Keratinocyte (primary cell): ENCODE results near the gene PRSS53. TPM values are rescaled to one million over a fixed set of nuclear protein-coding genes. Genes with fewer than 3 reads are reported as not detected.
A peak's percentile ranks its signal among the peaks of the same experiment; 100 is the strongest.

Source experiments
- DNase-seq: peaks from one replicate; pipeline ENCODE4 v3.0.0-alpha.2; 2011; ENCODE audit warnings: low read depth, missing footprints, low spot score
- FAIRE-seq: peaks from 2 replicates; lab custom pipeline; 2011; peaks lifted over from hg19 to GRCh38; lab: Jason Lieb, UNC
- H2AFZ ChIP-seq: 2 replicates; pipeline ENCODE4 v1.6.0; 2012; ENCODE audit warnings: low read length, control low read depth, inconsistent platforms; ENCODE audit not compliant: control insufficient read depth
- H3K27ac ChIP-seq: 2 replicates; pipeline ENCODE4 v1.5.1; 2011; ENCODE audit warnings: low read length; ENCODE audit not compliant: control insufficient read depth, insufficient read depth
- H3K27me3 ChIP-seq: 3 replicates; pipeline ENCODE4 v1.6.0; 2011; ENCODE audit warnings: low read length; ENCODE audit not compliant: control insufficient read depth, insufficient read depth; ENCODE audit errors: extremely low read depth
- H3K36me3 ChIP-seq, 2 experiments: 2 replicates in 1 of 2; 3 replicates in 1 of 2; pipeline ENCODE4 v1.5.1; 2011; ENCODE audit warnings: low read length in 2 of 2, mild to moderate bottlenecking in 1 of 2; ENCODE audit not compliant: control insufficient read depth in 2 of 2, insufficient read depth in 2 of 2; ENCODE audit errors: extremely low read depth in 1 of 2
- H3K4me1 ChIP-seq: 3 replicates; pipeline ENCODE4 v1.5.1; 2011; ENCODE audit warnings: low read length; ENCODE audit not compliant: control insufficient read depth, insufficient read depth; ENCODE audit errors: extremely low read depth
- H3K4me2 ChIP-seq: 3 replicates; pipeline ENCODE4 v1.6.0; 2011; ENCODE audit warnings: low read depth, low read length; ENCODE audit not compliant: control insufficient read depth, insufficient read depth; ENCODE audit errors: extremely low read depth
- H3K4me3 ChIP-seq, 3 experiments: fragments of 200-600 bp in 1 of 3; sonication (generic) in 1 of 3; 2 replicates in 2 of 3; 3 replicates in 1 of 3; pipeline ENCODE4 v1.5.1; 2011 to 2016; ENCODE audit warnings: low read length in 3 of 3, mild to moderate bottlenecking in 3 of 3, control low read depth in 2 of 3, inconsistent platforms in 1 of 3, low read depth in 1 of 3, mixed read lengths in 1 of 3, mixed run types in 1 of 3, moderate library complexity in 1 of 3; ENCODE audit not compliant: control insufficient read depth in 2 of 3, insufficient read depth in 2 of 3; ENCODE audit errors: extremely low read depth in 1 of 3
- H3K79me2 ChIP-seq: 2 replicates; pipeline ENCODE4 v1.6.0; 2012; ENCODE audit warnings: low read length; ENCODE audit not compliant: control insufficient read depth, insufficient read depth
- H3K9ac ChIP-seq: 3 replicates; pipeline ENCODE4 v1.6.0; 2011; ENCODE audit warnings: low read length; ENCODE audit not compliant: control insufficient read depth, insufficient read depth; ENCODE audit errors: extremely low read depth
- H3K9me1 ChIP-seq: 3 replicates; pipeline ENCODE4 v1.6.0; 2011; ENCODE audit warnings: low read length; ENCODE audit not compliant: control insufficient read depth, insufficient read depth; ENCODE audit errors: extremely low read depth
- H3K9me3 ChIP-seq: 2 replicates; pipeline ENCODE4 v1.5.1; 2012; ENCODE audit warnings: low read depth, low read length; ENCODE audit not compliant: control insufficient read depth
- H4K20me1 ChIP-seq: 3 replicates; pipeline ENCODE4 v1.6.0; 2011; ENCODE audit warnings: low read length; ENCODE audit not compliant: control insufficient read depth, insufficient read depth; ENCODE audit errors: extremely low read depth
- EZH2 ChIP-seq: IDR thresholded peaks from one replicate; pipeline ENCODE4 v1.6.1; 2012; ENCODE audit warnings: inconsistent platforms, mild to moderate bottlenecking, low read length, moderate library complexity
- dilution Hi-C: fragments of 300-500 bp; cut with MboI; formaldehyde crosslinking; loops from one replicate; pipeline ENCODE4 v1.7.0; 2020; ENCODE audit warnings: low sequenced_read_pairs; ENCODE audit not compliant: extremely low pct_ligation_motif_present
- polyA plus RNA-seq, 5 experiments: library from polyadenylated mRNA; depleted of rRNA in 3 of 5; stranded (reverse) in 3 of 5; stranded (forward) in 1 of 5; unstranded in 1 of 5; fragments of >200 nt; gene quantifications; 1 replicate in 1 of 5; 2 replicates in 3 of 5; 3 replicates in 1 of 5; pipeline versions ENCODE4 v1.2.1 to v1.2.3, GENCODE V29; 2011 to 2012; ENCODE audit warnings: missing spikeins in 2 of 5, low read depth in 1 of 5, low replicate concordance in 1 of 5
- TF ChIP-seq, protein P1 (sequence below), 3 experiments: IDR thresholded peaks in 1 of 3; conservative IDR thresholded peaks in 1 of 3; optimal IDR thresholded peaks in 1 of 3; 2 replicates in 2 of 3; 3 replicates in 1 of 3; pipeline versions ENCODE3 to v1.5.1; 2011; ENCODE audit warnings: low read length in 3 of 3, mild to moderate bottlenecking in 3 of 3, moderate library complexity in 2 of 3, control low read depth in 1 of 3, inconsistent platforms in 1 of 3; ENCODE audit not compliant: insufficient read depth in 2 of 3; ENCODE audit errors: extremely low read depth in 1 of 3

Gene PRSS53
- polyA plus RNA-seq, 1 donor (not counting 4 experiments of a cell fraction or from before 2014, with no cell fraction given): 0.50 TPM

DNA sequence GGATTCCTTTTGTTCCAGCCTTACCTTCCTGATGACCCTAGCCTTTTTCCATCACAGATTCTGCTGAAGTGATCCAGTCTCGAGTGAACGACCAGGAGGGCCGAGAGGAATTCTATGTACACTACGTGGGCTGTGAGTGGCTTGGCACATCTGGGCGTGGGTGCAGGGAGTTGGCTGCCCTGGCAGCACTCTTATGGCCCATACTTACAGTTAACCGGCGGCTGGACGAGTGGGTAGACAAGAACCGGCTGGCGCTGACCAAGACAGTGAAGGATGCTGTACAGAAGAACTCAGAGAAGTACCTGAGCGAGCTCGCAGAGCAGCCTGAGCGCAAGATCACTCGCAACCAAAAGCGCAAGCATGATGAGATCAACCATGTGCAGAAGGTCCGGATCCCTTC lies 31.4 kb upstream of the PRSS53 start:
- Histone ChIP-seq H3K9me3 (no peaks in the 10 kb centered on the region), H3K4me2 (no peak overlapping the region), H3K4me1 (peaks cover 13% of the 10 kb centered on the region), H4K20me1 (peaks cover 6% of the 10 kb centered on the region), H2AFZ (no peak overlapping the region), H3K36me3 (peaks cover 10 to 26% of the 10 kb centered on the region in 2 experiments), H3K27ac (no peak overlapping the region), H3K27me3 (no peaks in the 10 kb centered on the region), H3K9ac (no peak overlapping the region), H3K79me2 (peaks cover 23% of the 10 kb centered on the region), H3K9me1 (peaks cover 2% of the 10 kb centered on the region), H3K4me3 (no peak overlapping the region)
- dilution Hi-C loops: no loop called here
- no peak for FAIRE-seq
- TF ChIP-seq, protein P1, sequence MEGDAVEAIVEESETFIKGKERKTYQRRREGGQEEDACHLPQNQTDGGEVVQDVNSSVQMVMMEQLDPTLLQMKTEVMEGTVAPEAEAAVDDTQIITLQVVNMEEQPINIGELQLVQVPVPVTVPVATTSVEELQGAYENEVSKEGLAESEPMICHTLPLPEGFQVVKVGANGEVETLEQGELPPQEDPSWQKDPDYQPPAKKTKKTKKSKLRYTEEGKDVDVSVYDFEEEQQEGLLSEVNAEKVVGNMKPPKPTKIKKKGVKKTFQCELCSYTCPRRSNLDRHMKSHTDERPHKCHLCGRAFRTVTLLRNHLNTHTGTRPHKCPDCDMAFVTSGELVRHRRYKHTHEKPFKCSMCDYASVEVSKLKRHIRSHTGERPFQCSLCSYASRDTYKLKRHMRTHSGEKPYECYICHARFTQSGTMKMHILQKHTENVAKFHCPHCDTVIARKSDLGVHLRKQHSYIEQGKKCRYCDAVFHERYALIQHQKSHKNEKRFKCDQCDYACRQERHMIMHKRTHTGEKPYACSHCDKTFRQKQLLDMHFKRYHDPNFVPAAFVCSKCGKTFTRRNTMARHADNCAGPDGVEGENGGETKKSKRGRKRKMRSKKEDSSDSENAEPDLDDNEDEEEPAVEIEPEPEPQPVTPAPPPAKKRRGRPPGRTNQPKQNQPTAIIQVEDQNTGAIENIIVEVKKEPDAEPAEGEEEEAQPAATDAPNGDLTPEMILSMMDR (optimal IDR thresholded peaks at IDR 0.05 in 1 of 3, IDR thresholded peaks at IDR 0.05 in 1 of 3, conservative IDR thresholded peaks at IDR 0.05 in 1 of 3; ENCODE audit: extremely low read depth in 1 of 3, insufficient read depth in 2 of 3, low read length in 3 of 3): no peak
- TF ChIP-seq EZH2: no peak
- no peak for DNase-seq

DNA sequence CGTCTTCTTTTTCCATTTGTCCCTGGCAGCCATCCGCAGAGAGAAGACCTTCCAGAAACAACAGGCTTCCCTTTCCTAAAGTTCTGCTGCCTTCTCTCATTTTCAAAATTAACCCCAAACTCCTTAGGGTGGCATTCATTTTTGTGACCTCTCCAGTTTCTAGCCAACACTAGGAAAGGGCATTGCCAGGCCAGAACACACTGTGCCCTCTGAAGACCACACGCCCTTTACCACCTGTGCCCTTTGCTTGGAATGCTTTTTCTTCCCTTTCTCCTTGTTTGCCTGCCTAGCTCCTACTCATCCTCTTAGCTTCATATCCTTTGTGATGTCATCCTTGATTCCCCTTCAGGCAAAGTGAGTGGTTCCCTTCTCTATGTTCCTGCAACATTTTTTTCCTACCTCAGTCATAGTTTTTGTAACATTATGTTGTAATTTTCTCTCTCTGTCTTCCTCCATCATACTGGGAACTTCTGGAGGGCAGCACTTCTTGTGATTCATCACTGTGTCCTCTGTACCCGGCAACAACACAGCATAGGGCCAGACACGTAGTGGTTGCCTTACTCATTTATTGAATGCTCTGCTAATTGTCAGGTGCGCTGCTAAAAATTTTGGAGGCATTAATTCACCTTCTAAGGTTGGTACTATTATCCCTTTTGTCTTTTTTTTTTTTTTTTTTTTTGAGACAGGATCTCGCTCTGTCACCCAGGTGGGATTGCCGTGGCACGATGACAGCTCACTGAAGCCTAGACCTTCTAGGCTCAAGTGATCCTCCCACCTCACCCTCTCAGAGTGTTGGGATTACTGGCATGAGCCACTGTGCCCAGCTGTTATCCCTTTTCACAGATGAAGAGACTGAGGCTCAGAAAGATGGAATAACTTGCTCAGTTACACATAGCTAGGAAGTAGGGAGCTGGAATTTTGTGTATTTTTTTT lies 29.7 kb upstream of the PRSS53 start:
- FAIRE-seq (peak; percentile 82), DNase-seq (peak; percentile 86)
- Histone ChIP-seq H3K9ac (peak overlapping the region; percentile 93), H3K9me1 (peaks cover 2% of the 10 kb centered on the region), H4K20me1 (peaks cover 6% of the 10 kb centered on the region), H3K27ac (peak overlapping the region; percentile 99), H3K4me1 (peaks cover 16% of the 10 kb centered on the region), H3K4me3 (peak overlapping the region; percentile 47 to 87 (median 83)), H3K27me3 (no peaks in the 10 kb centered on the region), H3K36me3 (peaks cover 10 to 26% of the 10 kb centered on the region in 2 experiments), H3K4me2 (peak overlapping the region; percentile 96), H3K9me3 (no peaks in the 10 kb centered on the region), H2AFZ (peak overlapping the region; percentile 55), H3K79me2 (peaks cover 23% of the 10 kb centered on the region)
- TF ChIP-seq, protein P1 (optimal IDR thresholded peaks at IDR 0.05 in 1 of 3, IDR thresholded peaks at IDR 0.05 in 1 of 3, conservative IDR thresholded peaks at IDR 0.05 in 1 of 3; ENCODE audit: extremely low read depth in 1 of 3, insufficient read depth in 2 of 3, low read length in 3 of 3): no peak
- no peak for TF ChIP-seq EZH2
- dilution Hi-C loops: no loop called here
